Mucosa of descending colon (tissue), 3 donors: ENCODE measurements around the gene SPSB1. TPM values are rescaled to one million over a fixed set of nuclear protein-coding genes. Genes with fewer than 3 reads are reported as not detected.

Source experiments
- ATAC-seq: fragments of 200-7000 bp; cut with Tn5 transposase; one replicate; pipeline ENCODE4 v1.9.1; 2020; ENCODE audit warnings: mild to moderate bottlenecking, moderate library complexity
- DNase-seq, 3 donors: peaks; one replicate each; pipeline ENCODE4 v3.0.0-alpha.2; 2020
- H3K36me3 ChIP-seq: fragments of 200-600 bp; one replicate; pipeline ENCODE4 v1.8.0; 2021; ENCODE audit warnings: low read depth, mild to moderate bottlenecking
- H3K4me1 ChIP-seq: fragments of 200-600 bp; one replicate; pipeline ENCODE4 v1.8.0; 2021; ENCODE audit warnings: low read depth, mild to moderate bottlenecking
- H3K4me3 ChIP-seq: fragments of 200-600 bp; one replicate; pipeline ENCODE4 v1.8.0; 2021; ENCODE audit warnings: mild to moderate bottlenecking
- H3K9me3 ChIP-seq: fragments of 200-600 bp; one replicate; pipeline ENCODE4 v1.8.0; 2021; ENCODE audit warnings: mild to moderate bottlenecking
- intact Hi-C, 2 donors: fragments of 100-400 bp; cut with DNase I in 1 of 2; cut with micrococcal nuclease in 1 of 2; formaldehyde crosslinking; loops; one replicate each; pipeline versions ENCODE4 v1.11.0 to v1.11.1; 2022; cut with DNase I, micrococcal nuclease
- total RNA-seq, 3 donors: library from RNA; stranded (reverse); fragmentation: NEBNext Ultra II Directional in 2 of 3; extraction: Animal tissue kit (Norgen Biotek cat#: 25700) in 2 of 3; gene quantifications; one replicate each; pipeline versions ENCODE4 v1.2.1 to v1.2.4, GENCODE V29; 2021 to 2023
- TF ChIP-seq, protein P1 (sequence below): fragments of 200-600 bp; IDR thresholded peaks from one replicate; pipeline ENCODE4 v1.8.0; 2022; ENCODE audit warnings: antibody characterized with exemption, mild to moderate bottlenecking
- donor health status: DM: no; HTN: no; CAD: no; lungs with moderate emphysema.
- donor health status: DM: no; HTN: no; CAD: no.
- donor health status: DM: no; HTN: yes; CAD: no.

Gene SPSB1
- total RNA-seq, 3 donors from 2014 or later: 22.1 to 35.5 (median 26.1) TPM

DNA sequence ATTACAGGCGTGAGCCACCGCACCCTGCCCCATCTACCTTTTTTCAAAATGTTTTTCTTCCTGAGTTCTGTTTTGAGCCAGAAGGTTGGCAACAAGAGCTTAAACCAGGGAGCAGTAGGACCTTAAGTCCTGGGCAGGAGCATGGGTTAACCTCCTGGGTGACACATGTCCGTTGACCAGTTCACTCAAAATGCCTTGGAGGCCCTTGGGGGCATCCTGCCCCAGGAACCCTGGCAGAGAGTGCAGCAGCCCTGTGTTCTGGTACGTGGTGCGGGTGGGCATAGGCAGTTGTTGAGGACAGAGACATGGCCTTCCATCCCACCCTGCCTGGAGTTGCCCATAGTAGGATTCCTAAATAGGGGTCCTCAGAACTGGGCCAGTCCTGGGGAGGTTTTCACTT lies 46.5 kb upstream of the SPSB1 start:
- H3K9me3 ChIP-seq: no peaks in the 10 kb centered on the region
- peaks cover 19% of the 10 kb centered on the region for H3K4me1 ChIP-seq
- TF ChIP-seq, protein P1, sequence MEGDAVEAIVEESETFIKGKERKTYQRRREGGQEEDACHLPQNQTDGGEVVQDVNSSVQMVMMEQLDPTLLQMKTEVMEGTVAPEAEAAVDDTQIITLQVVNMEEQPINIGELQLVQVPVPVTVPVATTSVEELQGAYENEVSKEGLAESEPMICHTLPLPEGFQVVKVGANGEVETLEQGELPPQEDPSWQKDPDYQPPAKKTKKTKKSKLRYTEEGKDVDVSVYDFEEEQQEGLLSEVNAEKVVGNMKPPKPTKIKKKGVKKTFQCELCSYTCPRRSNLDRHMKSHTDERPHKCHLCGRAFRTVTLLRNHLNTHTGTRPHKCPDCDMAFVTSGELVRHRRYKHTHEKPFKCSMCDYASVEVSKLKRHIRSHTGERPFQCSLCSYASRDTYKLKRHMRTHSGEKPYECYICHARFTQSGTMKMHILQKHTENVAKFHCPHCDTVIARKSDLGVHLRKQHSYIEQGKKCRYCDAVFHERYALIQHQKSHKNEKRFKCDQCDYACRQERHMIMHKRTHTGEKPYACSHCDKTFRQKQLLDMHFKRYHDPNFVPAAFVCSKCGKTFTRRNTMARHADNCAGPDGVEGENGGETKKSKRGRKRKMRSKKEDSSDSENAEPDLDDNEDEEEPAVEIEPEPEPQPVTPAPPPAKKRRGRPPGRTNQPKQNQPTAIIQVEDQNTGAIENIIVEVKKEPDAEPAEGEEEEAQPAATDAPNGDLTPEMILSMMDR: no peak
- H3K4me3 ChIP-seq: no peak overlapping the region
- ATAC-seq (no peak), DNase-seq (no peak)
- H3K36me3 ChIP-seq: no peaks in the 10 kb centered on the region
- intact Hi-C loops: no loop called here

DNA sequence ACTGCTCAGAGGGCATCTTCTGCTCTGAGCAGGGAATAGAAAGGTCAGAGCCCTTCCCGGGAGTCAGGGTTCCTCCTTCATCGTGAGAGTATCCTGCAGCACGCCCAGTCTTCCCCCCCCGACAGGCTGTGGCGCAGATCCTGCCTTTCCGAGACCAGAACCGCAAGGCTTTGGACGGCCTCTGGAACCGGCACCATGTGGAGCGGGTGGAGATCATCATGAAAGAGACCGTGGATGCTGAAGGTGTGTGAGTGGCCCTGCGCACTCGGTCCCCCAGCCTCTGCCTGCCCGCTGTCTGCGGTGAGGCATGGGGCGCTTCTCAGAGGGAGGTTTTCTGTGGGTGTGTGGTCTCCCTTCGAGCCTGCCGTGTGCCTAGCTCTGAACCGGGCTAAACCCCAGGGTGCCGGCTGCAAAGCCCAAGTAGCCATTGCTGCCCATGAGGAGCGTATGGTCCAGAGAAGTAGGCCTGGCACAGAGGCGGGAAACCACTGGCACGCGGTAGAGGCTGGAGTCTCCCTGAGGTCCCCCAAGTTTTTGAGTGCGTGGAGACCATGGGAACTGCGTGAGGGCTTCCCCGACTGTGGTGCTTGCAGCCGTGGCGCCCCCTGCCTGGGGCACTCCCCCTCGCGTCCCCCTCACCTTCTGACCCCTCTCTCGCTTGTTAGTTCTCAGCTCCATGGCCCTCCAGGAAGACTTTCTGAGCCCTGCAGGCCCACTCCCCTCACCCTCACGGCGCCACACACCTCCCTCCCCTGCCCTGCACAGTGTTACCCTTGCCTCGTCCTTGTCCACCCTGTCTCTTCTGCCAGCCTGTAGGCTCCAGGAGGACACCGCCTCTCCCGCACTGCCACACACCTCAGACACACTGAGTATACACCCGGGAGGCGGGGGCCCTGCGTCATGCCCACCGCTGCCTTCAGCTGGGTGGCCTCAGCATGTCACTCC lies 45.6 kb upstream of the SPSB1 start:
- intact Hi-C loops: no loop called here
- DNase-seq (peak in 1 of 3 donors; percentile 44), ATAC-seq (no peak)
- Histone ChIP-seq H3K4me1 (peaks cover 19% of the 10 kb centered on the region), H3K4me3 (no peak overlapping the region), H3K9me3 (no peaks in the 10 kb centered on the region), H3K36me3 (no peaks in the 10 kb centered on the region)
- TF ChIP-seq, protein P1: no peak

DNA sequence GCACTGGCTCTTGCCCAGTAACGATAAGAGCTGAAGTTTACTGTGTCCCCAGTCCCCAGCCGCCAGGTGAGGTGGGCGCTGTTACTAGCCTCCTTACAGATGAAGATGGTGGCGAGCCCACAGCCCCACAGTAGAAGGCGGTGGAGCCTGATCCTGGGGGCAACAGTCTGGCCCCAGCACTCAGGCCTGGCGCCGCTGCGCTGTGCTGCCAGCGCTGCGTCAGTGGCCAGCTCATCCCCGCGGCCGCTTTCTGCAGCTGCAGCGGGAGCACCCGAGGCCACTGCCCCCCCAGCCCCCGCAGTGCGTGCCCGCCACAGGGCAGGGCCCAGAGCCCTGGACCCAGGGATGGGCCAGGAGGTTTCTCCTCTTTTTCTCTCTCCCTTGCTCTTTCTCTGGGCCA lies 44.8 kb upstream of the SPSB1 start:
- Histone ChIP-seq H3K9me3 (no peaks in the 10 kb centered on the region), H3K36me3 (no peaks in the 10 kb centered on the region), H3K4me1 (peaks cover 19% of the 10 kb centered on the region), H3K4me3 (no peak overlapping the region)
- intact Hi-C loops: no loop called here
- no peak for DNase-seq
- TF ChIP-seq, protein P1: no peak
- ATAC-seq: no peak

DNA sequence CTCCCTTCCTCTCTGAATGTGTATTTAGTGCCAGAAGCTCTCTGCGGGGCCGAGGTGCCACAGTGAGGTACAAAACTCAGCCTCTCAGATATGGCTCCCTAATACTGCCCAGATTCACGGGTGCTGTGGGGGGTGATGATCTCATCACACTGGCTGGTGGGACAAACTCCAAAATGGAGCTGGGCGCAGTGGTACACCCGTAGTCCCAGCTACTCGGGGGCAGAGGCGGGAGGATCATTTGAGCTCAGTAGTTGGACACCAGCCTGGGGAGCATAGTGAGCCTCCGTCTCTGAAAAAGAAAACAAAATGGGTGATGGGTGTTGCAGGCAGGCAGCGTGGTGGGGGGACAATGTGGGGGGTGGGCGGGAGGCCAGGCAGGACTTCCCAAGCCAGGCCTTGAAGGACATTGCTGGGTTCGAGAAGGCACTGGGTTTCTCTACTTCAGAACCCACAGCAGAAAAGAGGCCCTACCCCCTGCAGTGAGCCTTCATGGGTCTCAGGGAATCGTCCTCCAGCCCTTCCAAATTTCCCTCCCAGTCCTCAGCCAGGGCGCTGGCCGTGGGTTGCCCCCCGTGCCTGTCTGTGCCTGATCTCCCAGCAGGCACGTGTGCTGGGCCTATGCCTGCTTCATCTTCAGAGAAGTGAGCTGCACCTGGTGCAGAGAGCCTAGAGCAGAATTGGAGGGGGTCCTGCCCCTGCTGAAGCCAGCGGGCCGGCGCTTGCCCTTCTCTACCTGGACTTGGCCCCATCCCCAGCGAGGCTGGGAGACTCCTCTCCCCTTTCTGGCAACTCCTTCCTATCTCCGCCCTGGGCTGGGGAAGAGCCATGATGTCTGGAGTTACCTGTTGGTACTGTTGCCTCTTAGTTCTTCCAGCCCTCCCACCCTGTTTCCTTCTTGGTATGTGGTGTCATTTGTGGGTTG lies 44.1 kb upstream of the SPSB1 start:
- Histone ChIP-seq H3K4me1 (peaks cover 19% of the 10 kb centered on the region), H3K36me3 (no peaks in the 10 kb centered on the region), H3K9me3 (no peaks in the 10 kb centered on the region), H3K4me3 (no peak overlapping the region)
- ATAC-seq (no peak), DNase-seq (no peak)
- intact Hi-C loops: no loop called here
- TF ChIP-seq, protein P1: no peak

DNA sequence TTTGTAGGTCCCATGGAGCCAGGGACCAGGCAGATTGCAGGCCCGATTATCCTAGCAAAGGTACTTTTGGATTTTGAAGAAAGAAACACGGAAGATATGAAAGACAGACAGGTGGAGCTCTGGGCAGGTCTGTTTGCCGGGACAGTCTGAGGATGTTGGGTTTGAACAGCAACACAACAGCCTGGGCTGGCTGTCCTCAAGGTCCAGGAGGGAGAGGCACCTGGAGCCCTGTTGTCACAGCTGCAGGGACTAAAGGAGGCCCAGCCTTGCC lies 43.5 kb upstream of the SPSB1 start:
- ATAC-seq: no peak
- no peaks in the 10 kb centered on the region for H3K36me3 ChIP-seq
- no peak for DNase-seq
- H3K4me3 ChIP-seq: no peak overlapping the region
- H3K9me3 ChIP-seq: no peaks in the 10 kb centered on the region
- intact Hi-C loops: no loop called here
- peaks cover 16% of the 10 kb centered on the region for H3K4me1 ChIP-seq
- TF ChIP-seq, protein P1: no peak
